CD4-positive, alpha-beta memory T cell (primary cell): ENCODE results near the gene CREM. TPM values are rescaled to one million over a fixed set of nuclear protein-coding genes. Genes with fewer than 3 reads are reported as not detected.
"Not testable (repeated sequence)": the region's sequence is repeated elsewhere in the genome, so short reads cannot be mapped to it uniquely, and the experiment has no call there.

Experiments used
- CTCF ChIA-PET: fragments of 350-600 bp; sonication (Branson Sonifier 250); formaldehyde crosslinking; loops from one replicate; lab custom pipeline; 2021; ENCODE audit warnings: inconsistent platforms; ENCODE audit not compliant: partially characterized antibody; lab: Charles Lee
- POLR2A ChIA-PET: fragments of 350-600 bp; sonication (Branson Sonifier 250); formaldehyde crosslinking; loops from one replicate; lab custom pipeline; 2021; ENCODE audit not compliant: partially characterized antibody; lab: Charles Lee
- DNase-seq, 5 donors: peaks; one replicate each; pipeline versions ENCODE4 v3.0.0 to v3.0.0-alpha.2; 2020 to 2022; ENCODE audit warnings: mixed read lengths in 1 of 5
- H3K27ac ChIP-seq: one replicate; pipeline ENCODE4 v1.7.0; 2013; ENCODE audit warnings: low read depth, low read length
- H3K27me3 ChIP-seq: 2 replicates; pipeline ENCODE4 v1.7.0; 2013; ENCODE audit warnings: mild to moderate bottlenecking, low read length, moderate library complexity; ENCODE audit not compliant: insufficient read depth
- H3K36me3 ChIP-seq: 2 replicates; pipeline ENCODE4 v1.7.0; 2013; ENCODE audit warnings: mild to moderate bottlenecking, low read length, moderate library complexity; ENCODE audit not compliant: insufficient read depth
- H3K4me1 ChIP-seq: 2 replicates; pipeline ENCODE4 v1.7.0; 2013; ENCODE audit warnings: mild to moderate bottlenecking, low read length, moderate library complexity; ENCODE audit not compliant: insufficient read depth
- H3K4me3 ChIP-seq, 2 donors: one replicate each; pipeline ENCODE4 v1.7.0; 2013; ENCODE audit warnings: low read length in 2 of 2, mild to moderate bottlenecking in 1 of 2
- H3K9me3 ChIP-seq, 2 donors: one replicate each; pipeline ENCODE4 v1.7.0; 2013; ENCODE audit warnings: low read length in 2 of 2, control low read depth in 1 of 2; ENCODE audit not compliant: control insufficient read depth in 1 of 2
- H3K27ac Mint-ChIP-seq, 7 donors: one replicate each; pipeline ENCODE4 v1.8.0; 2020 to 2021; ENCODE audit warnings: mixed read lengths in 7 of 7, mild to moderate bottlenecking in 6 of 7, inconsistent platforms in 3 of 7, moderate library complexity in 3 of 7
- H3K27me3 Mint-ChIP-seq, 2 donors: one replicate each; pipeline ENCODE4 v1.8.0; 2020 to 2021; ENCODE audit warnings: mixed read lengths in 2 of 2
- H3K36me3 Mint-ChIP-seq, 2 donors: one replicate each; pipeline ENCODE4 v1.8.0; 2020 to 2021; ENCODE audit warnings: mixed read lengths in 2 of 2, inconsistent platforms in 1 of 2, mild to moderate bottlenecking in 1 of 2
- H3K4me1 Mint-ChIP-seq, 4 donors: one replicate each; pipeline ENCODE4 v1.8.0; 2020 to 2021; ENCODE audit warnings: mixed read lengths in 4 of 4, mild to moderate bottlenecking in 1 of 4
- H3K4me3 Mint-ChIP-seq, 8 donors: one replicate each; pipeline ENCODE4 v1.8.0; 2020 to 2021; ENCODE audit warnings: mixed read lengths in 8 of 8, mild to moderate bottlenecking in 7 of 8, moderate library complexity in 6 of 8, inconsistent platforms in 3 of 8
- H3K9me3 Mint-ChIP-seq, 8 donors: one replicate each; pipeline ENCODE4 v1.8.0; 2020 to 2021; ENCODE audit warnings: mixed read lengths in 8 of 8, mild to moderate bottlenecking in 5 of 8, inconsistent platforms in 3 of 8, moderate library complexity in 1 of 8
- intact Hi-C: fragments of 100-400 bp; cut with micrococcal nuclease; formaldehyde crosslinking; loops from one replicate; pipeline ENCODE4 v1.15.1; 2023
- polyA plus RNA-seq, 2 donors: library from polyadenylated mRNA; unstranded; fragments of 300-500 nt; fragmentation: Illumina TruSeq; gene quantifications; one replicate each; pipeline ENCODE4 v1.2.3, GENCODE V29; 2021
- total RNA-seq, 2 experiments: library from RNA; stranded (reverse); gene quantifications; one replicate each; pipeline ENCODE4 v1.2.3, GENCODE V29; 2021

Gene CREM
- total and polyA plus RNA-seq, 4 experiments from 2014 or later: 17.8 to 66.4 (median 26.5) TPM

DNA sequence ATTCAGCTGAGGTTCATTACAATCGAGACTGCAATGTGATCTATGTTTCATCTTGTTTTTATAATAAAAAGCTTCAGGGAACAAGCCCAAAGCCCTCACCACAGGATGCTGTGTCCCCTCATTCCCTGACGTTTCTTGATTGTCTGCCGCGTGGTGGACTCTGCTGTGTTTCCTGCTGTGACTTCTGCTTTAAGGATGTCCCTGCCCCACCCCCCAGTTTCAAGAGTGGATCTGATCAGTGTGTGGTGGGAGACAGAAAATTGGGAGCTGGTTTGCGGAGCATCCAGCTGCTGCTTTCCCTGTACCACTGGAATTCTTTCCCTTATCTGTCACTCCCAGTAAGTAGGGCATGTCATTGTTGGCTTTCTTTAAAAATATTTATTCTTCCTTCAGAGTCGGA, 86.2 kb downstream of the CREM start:
- no peaks in the 10 kb centered on the region for H3K27me3 Mint-ChIP-seq
- Histone ChIP-seq H3K36me3 (no peaks in the 10 kb centered on the region), H3K27ac (no peak overlapping the region), H3K27me3 (no peaks in the 10 kb centered on the region), H3K4me3 (no peak overlapping the region), H3K9me3 (no peaks in the 10 kb centered on the region), H3K4me1 (peaks cover 12% of the 10 kb centered on the region)
- peak overlapping the region in 2 of 7 donors; percentile 41 to 51 for H3K27ac Mint-ChIP-seq
- ChIA-PET POLR2A (interaction anchor here (0.8 to 6.0 kb wide), 3 partner anchors 17 to 89 kb away, joined by 3 to 25 read pairs (median 3); partner anchors contain the start of gene CREM), CTCF (interaction anchor here (0.9 to 14.4 kb wide), 4 partner anchors 8 to 91 kb away, joined by 3 to 377 read pairs (median 6); partner anchors contain the start of gene CREM)
- intact Hi-C loops: loop anchor here (10.0 kb wide), 1 partner anchor 558 kb away; no protein-coding TSS in a partner anchor
- peaks cover 0 to 4% of the 10 kb centered on the region in 2 donors for H3K36me3 Mint-ChIP-seq
- no peak overlapping the region for H3K4me3 Mint-ChIP-seq
- peaks cover 12 to 24% (median 15%) of the 10 kb centered on the region in 4 donors for H3K4me1 Mint-ChIP-seq
- H3K9me3 Mint-ChIP-seq: no peaks in the 10 kb centered on the region
- no peak for DNase-seq

DNA sequence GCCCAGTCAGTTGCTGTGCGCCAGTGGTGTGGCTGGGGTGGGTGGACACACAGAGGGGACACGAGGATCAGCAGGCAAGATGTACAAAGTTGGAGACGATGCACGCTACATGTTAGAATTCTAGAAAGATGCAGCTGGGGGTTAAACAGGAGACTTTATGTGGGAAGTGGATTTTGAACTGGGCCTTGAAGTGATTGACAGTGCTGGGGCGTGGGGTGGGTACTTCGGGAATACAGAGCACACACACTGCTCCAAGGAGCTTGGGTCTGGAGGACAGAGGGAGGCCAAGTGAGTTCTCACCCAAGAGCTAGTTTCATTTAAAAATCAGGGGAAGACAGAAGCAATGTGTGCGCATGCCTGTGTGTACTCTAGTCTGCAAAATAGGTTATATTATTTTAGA, 87.1 kb downstream of the CREM start:
- POLR2A ChIA-PET: interaction anchor here (1.3 to 6.0 kb wide), 2 partner anchors 18 to 87 kb away, joined by 3 to 25 read pairs; partner anchors contain the start of gene CREM
- peak overlapping the region in 3 of 7 donors; percentile 25 to 85 (median 42) for H3K27ac Mint-ChIP-seq
- peaks cover 12 to 25% (median 14%) of the 10 kb centered on the region in 4 donors for H3K4me1 Mint-ChIP-seq
- CTCF ChIA-PET: interaction anchor here (2.8 to 14.4 kb wide), 3 partner anchors 9 to 91 kb away, joined by 7 to 377 read pairs (median 107); partner anchors contain the start of gene CREM
- no peak for DNase-seq
- H3K4me3 ChIP-seq: no peak overlapping the region
- H3K36me3 Mint-ChIP-seq: peaks cover 0 to 4% of the 10 kb centered on the region in 2 donors
- no peaks in the 10 kb centered on the region for H3K9me3 Mint-ChIP-seq
- no peaks in the 10 kb centered on the region for H3K9me3 ChIP-seq
- intact Hi-C loops: loop anchor here (10.0 kb wide), 1 partner anchor 559 kb away; no protein-coding TSS in a partner anchor
- no peaks in the 10 kb centered on the region for H3K36me3 ChIP-seq
- H3K27me3 ChIP-seq: no peaks in the 10 kb centered on the region
- peaks cover 15% of the 10 kb centered on the region for H3K4me1 ChIP-seq
- no peak overlapping the region for H3K27ac ChIP-seq
- peaks cover 0 to 3% of the 10 kb centered on the region in 2 donors for H3K27me3 Mint-ChIP-seq
- no peak overlapping the region for H3K4me3 Mint-ChIP-seq

DNA sequence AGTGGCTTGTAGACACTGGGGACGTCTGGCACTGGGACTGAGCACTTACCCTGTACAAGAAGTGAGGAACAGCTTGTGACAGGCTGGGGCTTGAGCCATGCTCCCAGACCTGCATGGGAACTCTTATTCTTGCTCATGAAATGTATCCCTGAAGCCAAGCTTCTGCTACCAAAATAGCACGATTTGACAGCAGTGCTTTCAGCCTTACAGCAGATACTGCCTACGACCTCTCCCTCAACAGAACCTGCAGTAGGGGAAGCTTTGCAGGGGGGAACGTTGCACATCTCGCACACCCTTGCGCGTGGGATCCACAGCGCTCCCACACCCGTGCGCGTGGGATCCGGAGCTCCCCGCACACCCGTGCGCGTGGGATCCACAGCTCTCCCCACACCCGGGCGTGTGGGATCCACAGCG, 88.0 kb downstream of the CREM start:
- H3K4me1 Mint-ChIP-seq: peaks cover 7 to 19% (median 9%) of the 10 kb centered on the region in 4 donors
- Histone ChIP-seq H3K36me3 (no peaks in the 10 kb centered on the region), H3K4me3 (no peak overlapping the region), H3K9me3 (no peaks in the 10 kb centered on the region), H3K27me3 (no peaks in the 10 kb centered on the region), H3K4me1 (peaks cover 9% of the 10 kb centered on the region), H3K27ac (no peak overlapping the region)
- ChIA-PET POLR2A (interaction anchor here (6.0 kb wide), 1 partner anchor 88 kb away, joined by 25 read pairs; the partner anchor contains the start of gene CREM), CTCF (interaction anchor here (2.8 to 14.4 kb wide), 3 partner anchors 10 to 92 kb away, joined by 7 to 377 read pairs (median 107); partner anchors contain the start of gene CREM)
- peak overlapping the region in 1 of 7 donors; percentile 17 for H3K27ac Mint-ChIP-seq
- no peak for DNase-seq
- intact Hi-C loops: loop anchor here (10.0 kb wide), 1 partner anchor 560 kb away; no protein-coding TSS in a partner anchor
- H3K27me3 Mint-ChIP-seq: peaks cover 0 to 8% of the 10 kb centered on the region in 2 donors
- H3K36me3 Mint-ChIP-seq: peaks cover 0 to 4% of the 10 kb centered on the region in 2 donors
- no peaks in the 10 kb centered on the region for H3K9me3 Mint-ChIP-seq
- H3K4me3 Mint-ChIP-seq: no peak overlapping the region

DNA sequence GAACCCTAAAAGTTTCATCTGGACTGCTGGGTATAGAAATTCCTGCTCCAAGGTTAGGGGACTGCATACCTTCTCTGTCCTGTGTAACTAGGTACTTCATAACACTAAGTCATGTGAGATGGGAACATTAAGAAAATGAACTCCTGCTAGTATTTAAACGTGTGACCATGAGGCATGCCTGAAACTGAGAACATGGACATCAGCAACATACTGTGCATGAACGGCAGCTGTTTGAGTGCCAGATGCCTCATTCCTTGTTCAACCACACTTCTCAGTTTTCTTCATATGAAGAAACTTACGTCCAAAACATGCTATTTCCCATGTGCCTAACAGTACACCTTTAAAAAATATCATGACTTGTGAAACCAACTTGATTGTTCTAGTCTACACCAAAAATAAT, 88.5 kb downstream of the CREM start:
- CTCF ChIA-PET: interaction anchor here (2.8 to 14.4 kb wide), 4 partner anchors 11 to 220 kb away, joined by 7 to 377 read pairs (median 82); partner anchors contain the start of gene CREM
- no peak overlapping the region for H3K4me3 ChIP-seq
- peaks cover 0 to 9% of the 10 kb centered on the region in 2 donors for H3K27me3 Mint-ChIP-seq
- H3K27ac ChIP-seq: no peak overlapping the region
- H3K4me3 Mint-ChIP-seq: no peak overlapping the region
- DNase-seq: no peak
- H3K9me3 ChIP-seq: no peaks in the 10 kb centered on the region
- no peaks in the 10 kb centered on the region for H3K27me3 ChIP-seq
- intact Hi-C loops: loop anchor here (10.0 kb wide), 1 partner anchor 560 kb away; no protein-coding TSS in a partner anchor
- POLR2A ChIA-PET: interaction anchor here (6.0 kb wide), 1 partner anchor 88 kb away, joined by 25 read pairs; the partner anchor contains the start of gene CREM
- peaks cover 9% of the 10 kb centered on the region for H3K4me1 ChIP-seq
- H3K27ac Mint-ChIP-seq: no peak overlapping the region
- H3K36me3 Mint-ChIP-seq: peaks cover 0 to 4% of the 10 kb centered on the region in 2 donors
- H3K9me3 Mint-ChIP-seq: no peaks in the 10 kb centered on the region
- peaks cover 7 to 19% (median 8%) of the 10 kb centered on the region in 4 donors for H3K4me1 Mint-ChIP-seq
- H3K36me3 ChIP-seq: no peaks in the 10 kb centered on the region

DNA sequence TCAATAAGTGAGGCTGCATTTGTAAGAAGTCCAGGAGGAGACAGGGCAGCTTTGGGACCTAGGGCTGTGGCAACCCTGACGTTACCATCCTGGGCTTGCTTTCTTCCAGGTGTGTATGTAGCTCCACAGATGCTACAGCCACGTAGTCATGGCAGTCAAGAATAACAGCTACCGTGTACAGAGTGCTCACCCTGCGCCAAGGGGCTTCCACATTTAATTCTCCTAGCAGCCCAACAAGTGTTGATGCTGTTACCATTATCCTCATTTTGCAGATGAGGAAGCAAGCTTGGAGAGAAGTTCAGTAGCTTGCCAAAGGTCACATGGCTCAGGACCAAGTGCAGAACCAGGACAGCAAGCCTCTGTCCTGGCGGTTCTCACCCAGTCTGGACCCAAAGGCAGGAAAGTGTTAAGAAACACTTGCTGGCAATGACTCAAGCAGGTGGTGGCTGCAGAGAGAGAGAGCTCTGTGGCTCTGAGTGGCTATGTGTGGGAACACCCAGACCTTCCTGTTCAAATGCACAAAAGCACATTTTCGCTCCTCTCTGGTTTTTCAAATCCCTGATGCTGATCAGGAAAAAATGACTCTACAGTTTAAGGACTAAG, 89.8 kb downstream of the CREM start:
- H3K36me3 ChIP-seq: no peaks in the 10 kb centered on the region
- H3K27me3 ChIP-seq: no peaks in the 10 kb centered on the region
- peaks cover 0 to 4% of the 10 kb centered on the region in 2 donors for H3K36me3 Mint-ChIP-seq
- ChIA-PET POLR2A (interaction anchor here (1.1 to 6.0 kb wide), 4 partner anchors 8 to 90 kb away, joined by 3 to 25 read pairs (median 9); partner anchors contain the start of gene CREM), CTCF (interaction anchor here (1.0 to 14.4 kb wide), 10 partner anchors 8 to 221 kb away, joined by 3 to 377 read pairs (median 7); partner anchors contain the start of genes CREM and CUL2)
- H3K4me1 Mint-ChIP-seq: peaks cover 6 to 9% (median 7%) of the 10 kb centered on the region in 4 donors
- H3K27me3 Mint-ChIP-seq: peaks cover 0 to 12% of the 10 kb centered on the region in 2 donors
- no peaks in the 10 kb centered on the region for H3K9me3 Mint-ChIP-seq
- no peak overlapping the region for H3K27ac ChIP-seq
- H3K27ac Mint-ChIP-seq: peak overlapping the region in 2 of 7 donors; percentile 31 to 47
- H3K9me3 ChIP-seq: no peaks in the 10 kb centered on the region
- intact Hi-C loops: loop anchor here (10.0 kb wide), 1 partner anchor 562 kb away; no protein-coding TSS in a partner anchor
- DNase-seq: no peak
- H3K4me3 ChIP-seq: no peak overlapping the region
- H3K4me1 ChIP-seq: peaks cover 9% of the 10 kb centered on the region
- H3K4me3 Mint-ChIP-seq: no peak overlapping the region

DNA sequence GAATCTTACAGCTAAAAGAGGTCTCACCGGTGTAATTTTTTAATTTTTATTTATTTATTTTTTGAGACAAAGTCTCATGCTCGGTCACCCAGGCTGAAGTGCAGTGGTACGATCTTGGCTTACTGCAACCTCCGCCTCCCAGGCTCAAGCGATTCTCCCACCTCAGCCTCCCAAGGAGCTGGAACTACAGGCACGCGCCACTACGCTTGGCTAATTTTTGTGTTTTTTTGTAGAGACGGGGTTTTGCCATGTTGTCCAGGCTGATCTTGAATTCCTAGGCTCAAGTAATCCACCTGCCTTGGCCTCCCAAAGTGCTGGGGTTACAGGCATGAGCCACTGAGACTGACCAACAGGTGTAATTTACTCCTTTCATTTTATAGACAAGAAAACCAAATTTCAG, 90.3 kb downstream of the CREM start:
- not testable (repeated sequence) for H3K36me3 Mint-ChIP-seq, H3K9me3 ChIP-seq, H3K4me1 Mint-ChIP-seq, H3K4me3 Mint-ChIP-seq, H3K36me3 ChIP-seq, H3K9me3 Mint-ChIP-seq, DNase-seq, H3K4me3 ChIP-seq, H3K27me3 ChIP-seq, H3K27ac ChIP-seq, H3K4me1 ChIP-seq
- H3K27ac Mint-ChIP-seq: peak overlapping the region in 2 of 7 donors; percentile 17 to 31
- H3K27me3 Mint-ChIP-seq: peaks cover 0 to 12% of the 10 kb centered on the region in 2 donors
- intact Hi-C loops: loop anchor here (10.0 kb wide), 1 partner anchor 562 kb away; no protein-coding TSS in a partner anchor
- CTCF ChIA-PET: interaction anchor here (0.7 to 14.4 kb wide), 14 partner anchors 8 to 346 kb away, joined by 3 to 377 read pairs (median 5); partner anchors contain the start of genes CREM and CUL2
- POLR2A ChIA-PET: interaction anchor here (1.1 to 6.0 kb wide), 4 partner anchors 8 to 90 kb away, joined by 3 to 25 read pairs (median 9); partner anchors contain the start of gene CREM
